Cortex of kidney (tissue), 1 donor: ENCODE results near the gene HOPX.
"Not testable (repeated sequence)": the region's sequence is repeated elsewhere in the genome, so short reads cannot be mapped to it uniquely, and the experiment has no call there.

Experiments used
- DNase-seq: peaks from one replicate; lab custom pipeline; 2025; lab: John Stamatoyannopoulos, UW

The HOPX gene, protein sequence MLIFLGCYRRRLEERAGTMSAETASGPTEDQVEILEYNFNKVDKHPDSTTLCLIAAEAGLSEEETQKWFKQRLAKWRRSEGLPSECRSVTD

DNA sequence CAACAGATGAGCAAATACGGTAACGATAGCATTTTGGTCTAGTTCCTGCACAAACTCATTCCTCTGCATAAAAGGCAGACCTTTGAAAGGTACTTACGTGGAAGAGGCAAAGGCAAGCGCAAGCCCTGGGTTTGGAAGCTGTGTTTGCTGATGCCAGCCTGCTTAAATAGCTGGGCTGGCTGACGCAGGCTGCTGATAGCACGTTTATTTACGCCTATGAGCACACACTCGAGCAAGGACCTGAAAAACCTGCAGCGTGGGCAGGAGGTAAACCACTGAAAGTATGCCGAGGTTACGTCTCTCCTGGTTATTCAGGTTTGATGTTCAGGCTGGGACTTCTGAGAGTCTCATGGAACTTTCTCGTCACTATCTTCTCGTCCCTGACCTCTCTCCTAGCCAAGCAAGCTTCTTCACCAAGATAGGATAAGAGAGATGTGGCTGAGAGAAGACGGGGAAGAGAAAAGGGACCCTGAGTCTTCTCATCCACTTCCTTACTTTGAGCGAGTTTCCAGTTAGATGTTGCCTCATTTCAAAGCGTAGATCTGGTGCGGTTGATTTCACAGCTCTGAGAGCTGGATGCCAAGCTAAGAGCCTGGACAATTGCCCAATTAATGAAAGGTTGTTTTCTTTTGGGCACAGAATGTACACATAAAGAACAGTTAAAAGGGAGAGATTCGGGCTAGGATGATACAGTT is at the start of gene HOPX:
TSS of gene HOPX (minus strand) at position 139 of the 695 bp plus-strand sequence. CDS start 23,480 bp downstream, outside the sequence.
- no peak for DNase-seq

DNA sequence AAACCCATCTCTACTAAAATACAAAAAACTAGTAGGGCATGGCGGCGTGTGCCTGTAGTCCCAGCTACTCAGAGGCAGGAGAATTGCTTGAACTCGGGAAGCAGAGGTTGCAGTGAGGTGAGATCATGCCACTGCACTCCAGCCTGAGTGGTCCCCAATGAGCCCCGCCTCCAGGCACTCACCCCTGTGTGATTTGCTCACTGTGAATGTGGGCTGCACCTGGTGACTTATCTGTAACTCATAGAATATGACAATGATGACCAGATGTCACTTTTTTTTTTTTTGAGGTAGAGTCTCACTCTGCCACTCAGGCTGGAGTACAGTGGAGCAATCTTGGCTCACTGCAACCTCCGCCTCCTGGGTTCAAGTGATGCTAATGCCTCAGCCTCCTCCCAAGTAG is 49.0 kb upstream of the HOPX start:
- no peak for DNase-seq

DNA sequence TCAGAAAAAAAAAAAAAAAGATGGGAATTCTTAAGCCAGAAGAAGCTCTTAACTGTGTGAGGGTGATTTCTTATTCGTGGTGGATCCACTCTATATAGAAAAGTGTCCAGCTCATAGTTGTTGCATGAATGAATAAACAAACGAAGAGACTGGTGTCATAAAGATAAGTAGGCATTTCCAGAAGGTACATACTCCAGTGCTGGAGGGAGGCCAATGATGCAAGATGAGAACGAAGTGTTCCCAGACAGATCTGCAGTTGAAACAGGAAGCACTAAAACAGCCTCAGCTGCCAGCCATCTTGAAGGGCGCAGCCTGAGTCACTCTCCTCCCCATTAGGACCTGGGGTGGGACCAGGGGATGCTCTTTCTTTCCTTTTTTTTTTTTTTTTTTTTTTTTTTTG is 47.4 kb upstream of the HOPX start:
- DNase-seq, result no peak

DNA sequence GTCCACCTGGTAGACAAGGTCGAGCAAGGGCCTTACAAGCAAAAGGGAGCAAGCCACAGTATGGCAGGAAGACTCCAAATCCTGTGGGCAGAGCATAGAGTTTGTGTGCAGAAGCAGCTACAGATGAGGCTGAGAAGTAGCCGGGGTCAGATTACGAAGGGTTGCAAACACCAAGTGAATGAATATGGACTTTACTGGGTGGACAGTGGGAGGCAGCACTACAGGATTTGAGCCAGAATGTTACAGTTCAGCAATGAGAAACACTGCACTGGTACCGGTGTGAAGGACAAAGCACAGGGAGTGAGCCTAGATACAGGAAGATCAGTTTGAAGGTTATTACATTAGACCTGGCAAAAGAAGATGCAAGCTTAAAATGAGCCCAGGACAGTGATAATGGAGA is 46.1 kb upstream of the HOPX start:
- DNase-seq, result no peak

DNA sequence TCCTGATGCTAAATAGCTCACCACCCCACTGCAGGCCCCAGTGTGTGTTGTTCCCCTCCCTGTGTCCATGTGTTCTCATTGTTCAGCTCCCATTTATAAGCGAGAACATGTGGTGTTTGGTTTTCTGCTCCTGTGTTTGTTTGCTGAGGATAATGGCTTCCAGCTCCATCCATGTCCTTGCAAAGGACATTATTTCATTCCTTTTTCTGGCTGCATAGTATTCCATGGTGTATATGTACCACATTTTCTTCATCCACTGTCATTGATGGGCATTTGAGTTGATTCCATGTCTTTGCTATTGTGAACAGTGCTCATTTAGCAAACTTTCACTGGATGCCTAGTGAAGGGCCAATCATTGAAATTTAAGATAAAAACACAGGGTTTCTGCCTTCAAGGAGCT is 45.5 kb upstream of the HOPX start:
- not testable (repeated sequence) for DNase-seq

DNA sequence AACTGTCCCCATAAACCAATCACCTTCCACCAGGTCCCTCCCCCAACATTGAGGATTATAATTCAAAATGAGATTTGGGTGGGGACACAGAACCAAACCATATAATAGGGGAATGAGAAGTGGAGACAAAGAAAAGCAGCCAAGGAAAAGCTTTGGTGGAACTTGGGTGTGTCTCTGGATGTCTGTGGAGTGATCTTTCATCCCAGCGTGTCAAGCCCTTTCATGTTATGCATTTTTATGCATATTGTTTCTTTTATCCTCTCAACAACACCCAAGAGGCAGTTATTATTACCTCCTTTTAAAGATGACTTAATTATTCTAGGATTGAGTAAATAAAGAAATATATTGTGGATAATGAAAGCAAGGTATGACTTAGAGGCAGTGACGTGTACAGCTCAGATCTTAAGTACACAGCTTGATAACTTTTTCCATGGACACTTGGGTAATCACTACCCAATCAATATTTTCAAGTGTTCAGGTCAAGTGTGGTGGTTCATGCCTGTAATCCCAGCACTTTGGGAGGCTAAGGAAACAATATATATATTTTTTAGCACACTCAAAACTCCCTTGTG is 42.6 kb upstream of the HOPX start:
- no peak for DNase-seq

DNA sequence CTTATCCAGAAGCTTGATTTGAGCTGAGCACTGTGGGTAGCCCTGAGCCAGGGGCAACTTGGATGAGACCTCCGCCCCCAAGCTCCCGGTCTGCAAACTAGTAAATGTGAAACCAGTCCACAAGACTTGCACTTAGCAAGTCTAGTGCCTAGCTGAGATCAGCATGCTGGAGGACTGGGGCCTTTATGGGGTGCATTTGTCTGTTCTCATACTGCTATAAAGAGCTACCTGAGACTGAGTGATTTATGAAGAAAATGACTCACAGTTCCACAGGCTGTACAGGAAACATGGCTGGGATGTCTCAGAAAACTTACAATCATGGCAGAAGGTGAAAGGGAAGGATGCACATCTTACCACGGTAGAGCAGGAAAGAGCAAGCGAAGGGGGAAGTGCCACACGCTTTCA is 42.1 kb upstream of the HOPX start:
- DNase-seq, result no peak

DNA sequence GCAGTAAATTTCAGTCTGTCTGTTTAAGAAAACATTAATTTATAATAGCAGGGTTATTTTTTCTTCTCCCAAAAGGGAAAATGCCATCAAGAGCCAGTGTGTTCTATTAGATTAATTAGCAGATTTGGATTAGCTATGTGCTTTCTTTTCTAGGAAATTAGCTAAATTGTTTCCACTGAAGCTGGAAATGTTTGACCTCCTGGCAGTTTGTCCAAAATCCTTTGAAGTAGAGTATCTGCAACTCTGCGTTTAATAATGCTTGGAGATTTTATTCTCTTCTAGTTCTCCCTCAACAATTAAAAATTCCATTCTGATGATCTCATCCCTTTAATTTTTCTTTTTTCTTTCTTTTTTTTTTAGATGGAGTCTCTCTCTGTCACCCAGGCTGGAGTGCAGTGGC is 27.1 kb upstream of the HOPX start:
- no peak for DNase-seq

DNA sequence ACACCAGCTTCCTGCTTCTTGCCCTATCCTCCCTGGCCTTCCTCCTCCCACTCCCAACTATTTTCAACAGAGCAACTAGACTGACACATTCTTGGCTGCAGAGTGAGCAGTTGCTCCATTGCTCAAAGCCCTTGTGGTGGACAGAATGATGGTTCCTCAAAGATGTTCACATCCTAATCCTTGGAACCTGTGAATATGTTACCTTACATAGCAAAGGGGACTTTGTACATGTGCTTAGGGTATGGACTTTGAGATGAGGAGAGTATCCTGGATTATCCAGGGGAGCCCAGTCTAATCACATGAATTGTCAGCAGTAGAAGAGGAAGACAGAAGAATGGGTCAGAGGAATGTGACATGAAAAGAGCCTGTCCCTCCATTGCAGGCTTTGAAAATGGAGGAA is 24.9 kb upstream of the HOPX start:
- DNase-seq, result no peak

DNA sequence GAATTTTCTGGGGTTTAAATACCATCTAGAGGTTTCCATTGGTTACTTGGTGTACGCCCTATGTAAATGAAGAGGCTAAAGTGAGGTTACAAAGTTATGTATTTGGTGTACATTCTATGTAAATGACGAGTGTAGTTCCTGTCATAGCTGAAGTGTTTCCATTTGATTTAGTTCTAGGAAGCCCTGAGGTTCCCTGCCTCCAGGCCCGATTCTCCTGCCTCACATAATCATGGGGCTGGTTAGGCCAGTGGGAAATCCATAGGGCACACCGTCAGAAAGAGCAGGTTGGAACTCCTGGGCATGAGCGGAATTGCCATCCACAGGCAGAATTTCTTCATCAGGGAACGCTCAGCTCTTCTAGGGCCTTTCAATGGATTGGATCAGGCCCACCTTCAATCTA is 24.2 kb upstream of the HOPX start:
- no peak for DNase-seq

DNA sequence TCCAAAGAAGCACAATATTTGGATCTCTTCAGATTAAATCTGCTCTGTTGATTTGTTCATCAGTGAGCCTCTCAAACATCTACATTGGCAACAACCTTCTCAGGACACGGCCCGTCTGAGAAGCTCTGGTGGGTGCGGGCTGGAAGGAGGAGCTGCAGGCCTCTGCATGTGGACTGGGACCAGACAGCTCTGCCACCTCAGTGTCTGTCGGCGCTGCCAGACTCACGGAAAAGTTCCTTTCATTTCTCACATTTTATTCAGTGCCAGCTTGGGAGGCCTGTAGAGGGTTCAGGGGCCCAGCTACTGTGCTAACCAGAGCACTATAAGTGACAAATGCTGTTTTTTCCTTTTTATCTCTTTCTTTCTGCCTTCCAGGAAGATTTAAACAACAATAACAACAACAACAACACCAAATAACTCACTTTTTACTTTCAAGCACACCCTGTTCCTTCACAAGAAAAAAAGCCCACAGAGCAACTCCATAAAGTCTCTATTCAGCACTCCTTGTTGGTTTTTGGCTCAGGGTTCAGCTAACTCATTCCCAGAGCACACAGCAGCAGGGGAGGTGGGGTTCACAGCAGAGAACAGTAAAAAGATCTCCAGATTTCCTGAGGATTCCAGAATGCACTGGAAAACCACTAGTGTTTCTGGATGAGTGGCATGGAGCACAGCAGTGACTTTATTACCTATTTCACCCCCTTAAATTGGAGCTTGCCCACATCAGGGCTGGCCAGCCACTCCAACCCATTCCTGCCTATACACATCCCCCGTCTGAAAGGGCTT is 23.2 kb upstream of the HOPX start:
- DNase-seq, result no peak

DNA sequence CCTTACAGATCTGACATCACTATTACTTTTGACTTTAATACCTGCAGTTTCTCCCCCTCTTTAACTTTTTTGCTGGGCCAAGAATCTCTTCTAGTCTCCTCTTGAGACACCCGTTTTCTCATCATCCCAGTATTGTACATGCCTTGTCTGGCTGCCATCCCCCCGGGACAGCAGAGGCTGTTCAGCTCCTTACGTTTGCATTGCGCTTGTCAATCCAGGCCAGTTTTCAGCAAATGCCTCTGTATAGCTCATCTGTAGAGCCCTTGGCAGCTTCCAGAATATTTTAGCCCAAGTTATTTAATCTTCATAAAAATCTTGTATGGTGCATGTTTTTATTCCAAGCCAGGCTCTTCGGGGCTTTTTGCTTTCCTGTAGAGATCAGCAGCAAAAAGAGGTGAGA is 22.3 kb upstream of the HOPX start:
- DNase-seq, result no peak

DNA sequence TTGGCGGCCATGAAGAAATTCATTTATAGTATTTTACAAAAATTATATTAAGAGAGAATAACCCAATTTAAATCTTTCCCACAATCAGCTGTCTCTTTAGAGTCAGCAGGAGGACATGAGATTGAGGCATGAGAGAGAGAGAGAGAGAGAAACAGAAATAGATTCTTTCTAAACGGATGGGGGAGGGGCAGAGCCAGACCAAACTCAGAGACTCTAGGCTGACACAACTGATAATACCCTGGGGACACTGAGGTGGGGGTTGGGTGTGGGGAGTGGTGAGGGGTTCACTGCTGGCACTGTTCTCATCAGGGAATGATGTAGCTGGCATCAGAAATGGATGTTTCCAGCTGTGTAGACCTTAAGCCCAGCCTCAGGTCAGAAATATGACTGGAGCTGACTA is 20.5 kb upstream of the HOPX start:
- DNase-seq, result no peak

DNA sequence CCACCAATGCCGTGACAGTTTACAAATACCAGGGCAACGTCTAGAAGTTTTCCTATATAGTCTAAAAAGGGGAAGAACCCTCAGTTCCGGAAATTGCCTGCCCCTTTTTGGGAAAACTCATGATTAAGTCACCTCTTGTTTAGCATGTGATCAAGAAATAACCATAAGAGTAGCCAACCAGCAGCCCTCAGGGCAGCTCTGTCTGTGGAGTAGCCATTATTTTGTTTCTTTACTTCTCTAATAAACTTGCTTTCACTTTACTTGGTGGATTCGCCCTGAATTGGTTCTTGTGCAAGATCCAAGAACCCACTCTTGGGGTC is 20.0 kb upstream of the HOPX start:
- no peak for DNase-seq

DNA sequence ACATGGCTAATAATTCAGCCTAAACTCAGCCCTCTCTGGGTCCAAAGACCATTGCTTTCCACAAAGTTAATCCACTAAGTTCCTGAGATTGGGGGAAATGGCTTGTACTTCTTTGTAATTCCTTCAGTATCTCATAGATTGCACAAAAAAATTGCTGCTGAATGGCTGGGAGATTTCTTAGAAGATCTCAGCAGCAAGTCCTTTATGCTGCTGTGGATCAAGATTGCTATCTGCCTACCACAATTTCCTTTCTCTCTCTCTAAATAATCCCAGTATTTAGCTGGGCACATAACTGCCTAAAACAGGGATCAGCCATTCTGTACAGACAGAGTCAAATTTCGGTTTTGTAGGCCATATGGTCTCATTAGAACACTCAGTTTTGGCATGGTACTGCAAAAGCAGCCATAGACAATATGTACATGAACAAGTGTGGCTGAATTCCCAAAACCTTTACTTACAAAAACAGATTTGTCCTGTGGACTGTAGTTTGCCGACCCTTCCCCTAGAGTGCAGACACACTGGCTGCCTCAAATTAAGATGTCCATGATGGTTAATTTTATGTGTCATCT is 18.5 kb upstream of the HOPX start:
- no peak for DNase-seq

DNA sequence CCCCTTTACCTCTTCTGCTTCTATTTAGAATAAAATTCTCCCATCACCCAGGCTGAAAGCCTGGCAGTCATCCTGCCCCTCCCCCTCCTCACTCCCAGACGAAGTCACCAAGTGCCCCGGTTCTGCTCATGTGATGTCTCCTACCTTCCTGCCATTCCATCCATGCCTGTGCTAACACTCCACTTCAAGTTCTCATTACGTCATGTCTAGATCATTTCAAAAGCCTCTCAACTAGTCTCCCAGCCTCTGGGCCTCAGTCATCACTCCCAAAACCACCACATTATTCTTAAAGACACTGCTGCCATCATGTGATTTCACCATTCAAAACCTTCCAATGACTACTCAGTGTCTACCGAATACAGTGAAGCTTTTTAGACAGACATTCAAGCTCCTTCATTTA is 17.2 kb upstream of the HOPX start:
- no peak for DNase-seq

DNA sequence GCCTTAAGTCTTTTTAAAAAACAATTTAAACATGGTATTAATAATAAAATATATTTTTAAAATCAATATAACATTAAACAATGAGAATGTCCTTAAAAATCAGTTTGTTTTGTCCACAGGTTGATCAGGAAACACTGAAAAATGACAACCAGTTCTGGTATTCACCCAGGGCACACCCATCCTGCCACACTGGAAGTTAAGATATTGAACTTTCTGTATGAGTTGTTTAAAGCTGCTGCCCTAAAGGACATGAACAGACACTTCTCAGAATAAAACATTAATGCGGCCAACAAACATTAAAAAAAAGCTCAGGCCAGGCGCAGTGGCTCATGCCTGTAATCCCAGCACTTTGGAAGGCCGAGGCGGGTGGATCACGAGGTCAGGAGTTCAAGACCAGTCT is 15.0 kb upstream of the HOPX start:
- no peak for DNase-seq

DNA sequence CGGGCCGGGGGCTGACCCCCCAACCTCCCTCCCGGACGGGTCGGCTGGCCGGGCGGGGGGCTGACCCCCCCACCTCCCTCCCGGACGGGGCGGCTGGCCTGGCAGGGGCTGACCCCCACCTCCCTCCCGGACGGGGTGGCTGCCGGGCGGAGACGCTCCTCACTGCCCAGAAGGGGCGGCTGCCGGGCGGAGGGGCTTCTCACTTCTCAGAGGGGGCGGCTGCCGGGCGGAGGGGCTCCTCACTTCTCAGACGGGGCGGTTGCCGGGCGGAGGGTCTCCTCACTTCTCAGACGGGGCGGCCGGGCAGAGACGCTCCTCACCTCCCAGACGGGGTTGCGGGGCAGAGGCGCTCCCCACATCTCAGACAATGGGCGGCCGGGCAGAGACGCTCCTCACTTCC is 12.4 kb upstream of the HOPX start:
- DNase-seq, result not testable (repeated sequence)

DNA sequence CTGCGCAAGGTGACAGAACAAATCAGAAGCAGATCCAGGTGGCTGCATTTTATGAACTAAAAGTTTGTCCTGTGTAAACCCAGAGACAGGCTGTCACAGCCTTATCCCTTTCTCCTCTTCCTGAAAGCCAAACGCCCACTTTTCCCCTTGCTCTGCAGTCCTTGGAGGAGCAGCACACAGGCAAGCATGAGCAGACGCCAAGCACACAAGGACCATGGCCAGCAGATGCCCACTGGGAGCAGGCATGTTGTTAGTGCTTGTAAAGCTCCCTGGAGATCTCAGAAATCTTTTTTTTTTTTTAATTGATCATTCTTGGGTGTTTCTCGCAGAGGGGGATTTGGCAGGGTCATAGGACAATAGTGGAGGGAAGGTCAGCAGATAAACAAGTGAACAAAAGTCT is 11.5 kb upstream of the HOPX start:
- DNase-seq, result no peak

DNA sequence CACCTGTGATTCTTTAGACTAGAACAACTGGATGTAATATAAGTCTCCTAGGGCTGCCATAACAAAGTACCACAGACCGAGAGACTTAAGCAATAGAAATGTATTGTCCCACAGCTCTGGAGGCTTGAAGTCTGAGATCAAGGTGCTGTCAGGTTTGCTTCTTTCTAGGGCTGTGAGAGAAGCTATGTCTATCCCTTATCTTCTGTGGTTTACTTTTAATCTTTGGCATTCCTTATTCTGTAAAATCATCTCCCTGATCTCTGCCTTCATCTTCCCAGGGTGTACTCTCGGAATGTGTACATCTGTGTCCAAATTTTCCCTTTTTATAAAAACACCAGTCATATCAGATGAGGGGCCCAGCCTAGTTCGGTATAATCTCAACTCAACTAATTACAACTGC is 10.3 kb upstream of the HOPX start:
- no peak for DNase-seq

DNA sequence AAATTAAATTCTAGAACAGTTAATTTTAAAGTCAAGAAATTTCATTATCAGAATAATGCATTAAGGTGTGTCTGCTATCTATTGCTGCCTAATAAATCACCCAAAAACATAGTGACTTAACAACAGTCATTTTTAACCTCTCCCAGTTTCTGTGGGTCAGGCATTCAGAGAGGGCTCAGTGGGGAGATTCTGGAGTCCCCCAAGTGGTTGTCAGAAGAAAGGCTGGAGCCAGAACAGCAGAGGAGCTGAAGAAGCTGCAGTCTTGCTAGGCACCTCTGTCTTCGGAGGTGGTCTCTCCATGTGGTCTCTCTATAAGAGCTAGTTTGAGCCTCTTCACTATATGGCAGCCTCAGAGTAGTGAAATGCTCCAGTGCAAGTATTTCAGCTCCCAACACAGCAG is 9.3 kb upstream of the HOPX start:
- DNase-seq, result no peak

DNA sequence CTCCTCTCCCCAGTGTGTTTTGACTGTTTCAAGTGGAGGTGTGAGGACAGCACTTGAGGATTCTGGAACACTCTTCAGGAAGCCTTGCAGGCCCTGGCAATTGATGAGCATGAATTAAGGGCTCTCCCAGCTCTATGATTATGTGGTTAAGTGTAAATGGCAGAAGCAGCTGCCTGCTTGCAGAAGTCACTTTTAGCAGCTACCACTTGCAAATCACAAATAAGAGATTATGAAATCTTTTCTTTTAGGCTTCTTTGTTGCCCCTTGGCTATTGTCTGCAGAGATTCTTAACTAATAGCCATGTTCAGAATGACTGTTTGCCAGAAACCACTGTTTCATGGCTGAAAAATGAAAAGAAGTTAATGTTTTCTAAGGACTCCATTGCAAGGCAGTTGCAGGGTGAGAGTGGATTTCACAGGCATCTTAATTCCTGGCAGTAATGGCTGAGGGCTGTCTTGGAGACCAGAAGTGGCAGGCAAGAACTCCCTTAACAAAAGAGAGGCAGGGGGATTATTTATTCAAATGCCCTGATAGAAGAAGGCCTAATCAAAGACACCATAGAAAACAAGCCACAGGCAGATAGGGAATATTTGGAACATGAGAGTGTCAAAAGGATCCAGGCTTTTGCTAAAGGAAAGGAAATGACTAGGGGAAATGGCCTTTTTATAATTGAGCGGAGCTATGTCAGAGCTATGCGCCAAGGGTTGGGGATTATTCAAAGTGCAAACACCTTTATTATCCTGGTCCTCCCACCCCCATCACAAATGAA is 8.3 kb upstream of the HOPX start:
- no peak for DNase-seq
